Activated CD8-positive, alpha-beta memory T cell treated with anti-CD3 and anti-CD28 coated beads, Interleukin-2, amount 50 U/mL, for 4 hours (primary cell): ENCODE data around the gene SLC16A2.
"Not testable (repeated sequence)": the region's sequence is repeated elsewhere in the genome, so short reads cannot be mapped to it uniquely, and the experiment has no call there.

Experiments used
- DNase-seq: peaks from one replicate; pipeline ENCODE4 v3.0.0-alpha.2; 2020

SLC16A2 gene

GRCh38 chrX:74510401-74510800 lies 89.1 kb downstream of the SLC16A2 start:
- DNase-seq, result no peak

- no peak for DNase-seq
These were observed 90.4 kb downstream of the SLC16A2 start for GRCh38 chrX:74511704-74512103.

GRCh38 chrX:74514384-74514783 lies 93.1 kb downstream of the SLC16A2 start:
- no peak for DNase-seq

GRCh38 chrX:74515356-74515755 lies 94.1 kb downstream of the SLC16A2 start:
- DNase-seq, result no peak

GRCh38 chrX:74516013-74516412 lies 94.7 kb downstream of the SLC16A2 start:
- DNase-seq, result not testable (repeated sequence)

GRCh38 chrX:74519870-74520269 lies 98.6 kb downstream of the SLC16A2 start:
- no peak for DNase-seq

- no peak for DNase-seq
These were observed 99.0 kb downstream of the SLC16A2 start for GRCh38 chrX:74520291-74520690.

- DNase-seq, result no peak
These were observed 99.6 kb downstream of the SLC16A2 start for GRCh38 chrX:74520896-74521295.

- DNase-seq, result no peak
These were observed 100.9 kb downstream of the SLC16A2 start for GRCh38 chrX:74521961-74522751.

- DNase-seq, result no peak
These were observed 101.9 kb downstream of the SLC16A2 start for GRCh38 chrX:74523224-74523623.

- DNase-seq, result no peak
These were observed 102.8 kb downstream of the SLC16A2 start for GRCh38 chrX:74523870-74524735.

GRCh38 chrX:74525116-74525515 lies 103.8 kb downstream of the SLC16A2 start:
- DNase-seq, result no peak

- no peak for DNase-seq
These were observed 105.5 kb downstream of the SLC16A2 start for GRCh38 chrX:74526764-74527163.

GRCh38 chrX:74527350-74527749 lies 106.1 kb downstream of the SLC16A2 start:
- no peak for DNase-seq

- DNase-seq, result no peak
These were observed 108.0 kb downstream of the SLC16A2 start for GRCh38 chrX:74529311-74529710.

GRCh38 chrX:74531081-74531480 lies 109.8 kb downstream of the SLC16A2 start:
- DNase-seq, result no peak

GRCh38 chrX:74534569-74535038 lies 113.3 kb downstream of the SLC16A2 start:
- no peak for DNase-seq

GRCh38 chrX:74535086-74535407 lies 113.8 kb downstream of the SLC16A2 start:
- no peak for DNase-seq

GRCh38 chrX:74535408-74536151 lies 114.3 kb downstream of the SLC16A2 start:
- DNase-seq, result peak; percentile 28

GRCh38 chrX:74536152-74536831 lies 115.0 kb downstream of the SLC16A2 start:
- peak; percentile 18 for DNase-seq

GRCh38 chrX:74536832-74537371 lies 115.6 kb downstream of the SLC16A2 start:
- no peak for DNase-seq

GRCh38 chrX:74540635-74541249 lies 119.4 kb downstream of the SLC16A2 start:
- DNase-seq, result no peak
